Measurements from ENCODE around the gene SMTN. TPM values are rescaled to one million over a fixed set of nuclear protein-coding genes. Genes with fewer than 3 reads are reported as not detected.

Gene SMTN
- total RNA-seq, 2 experiments from 2014 or later: 17.6 to 18.2 TPM

- ChIA-PET CTCF (interaction anchor here (1.7 kb wide), 1 partner anchor 14 kb away, joined by 4 read pairs; no protein-coding TSS in a partner anchor), POLR2A (no interaction called here)
Observed at GRCh38 chr22:31099386-31099785, 18.3 kb downstream of the SMTN start.

- CTCF ChIA-PET: interaction anchor here (1.7 kb wide), 1 partner anchor 15 kb away, joined by 4 read pairs; no protein-coding TSS in a partner anchor
- POLR2A ChIA-PET: no interaction called here
Observed at GRCh38 chr22:31099841-31100761, 19.0 kb downstream of the SMTN start.

- POLR2A ChIA-PET: no interaction called here
Observed at GRCh38 chr22:31100762-31101525, 19.8 kb downstream of the SMTN start.

DNA sequence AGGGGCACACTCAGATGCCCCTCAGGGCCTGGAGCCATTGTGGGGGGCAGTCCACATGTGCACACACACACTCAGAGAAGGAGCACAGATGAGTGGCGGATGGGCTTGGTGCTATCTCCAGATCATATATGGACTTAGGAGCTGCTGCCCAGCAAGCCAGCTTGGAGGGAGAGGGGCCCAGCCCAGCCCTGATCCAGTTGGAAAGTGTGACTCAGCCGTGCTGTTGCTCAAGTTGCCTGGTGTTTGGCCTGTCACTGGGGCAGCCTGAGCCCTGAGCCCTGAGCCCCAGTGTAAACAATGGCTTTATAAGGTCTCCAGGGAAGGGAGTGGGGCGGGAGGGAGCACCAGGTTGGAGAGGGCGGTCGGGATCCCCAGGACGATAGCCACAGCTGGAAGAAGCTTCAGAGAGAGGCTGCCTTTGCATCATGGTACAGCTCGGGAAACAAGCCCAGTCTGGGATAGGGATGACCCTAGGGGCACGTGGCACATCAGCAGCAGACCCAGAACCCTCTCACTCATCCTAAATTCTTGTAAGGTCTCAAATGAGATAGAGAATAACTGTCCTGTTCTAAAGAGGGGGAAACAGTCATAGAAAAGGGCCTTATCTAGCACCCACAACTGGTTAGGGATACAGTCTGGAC lies 21.4 kb downstream of the SMTN start:
- CTCF ChIA-PET: interaction anchor here (0.9 to 1.3 kb wide), 2 partner anchors 18 to 22 kb away, joined by 3 to 4 read pairs; partner anchors contain the start of gene SMTN
- POLR2A ChIA-PET: no interaction called here

More at GRCh38 chr22:31100762-31101525, 19.8 kb downstream of the SMTN start:
- CTCF ChIA-PET: no interaction called here

DNA sequence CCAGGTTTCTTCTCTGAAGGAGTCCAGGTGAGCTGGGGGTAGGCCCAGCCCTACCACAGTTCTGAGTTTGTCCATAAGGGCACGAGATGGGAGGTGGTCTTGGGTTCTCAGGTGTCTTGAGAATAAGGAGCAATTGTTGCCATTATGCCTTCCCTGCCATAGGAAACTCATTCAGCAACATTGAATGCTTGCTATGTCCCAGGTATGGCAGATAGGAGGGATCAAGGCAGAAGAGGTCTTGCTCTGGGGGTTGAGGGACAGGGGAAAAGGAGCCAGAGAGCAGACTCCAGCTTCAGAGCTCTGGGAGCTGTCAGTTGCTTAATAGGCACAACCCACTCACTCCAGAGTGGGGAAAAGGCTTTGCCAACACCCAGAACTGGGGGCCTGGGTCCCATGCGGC lies 22.0 kb downstream of the SMTN start:
- ChIA-PET POLR2A (no interaction called here), CTCF (interaction anchor here (1.3 kb wide), 1 partner anchor 22 kb away, joined by 4 read pairs; the partner anchor contains the start of gene SMTN)

- POLR2A ChIA-PET: interaction anchor here (1.4 kb wide), 1 partner anchor 19 kb away, joined by 3 read pairs; no protein-coding TSS in a partner anchor
- CTCF ChIA-PET: interaction anchor here (1.3 to 1.4 kb wide), 3 partner anchors 15 to 45 kb away, joined by 3 read pairs; no protein-coding TSS in a partner anchor
Observed at GRCh38 chr22:31103899-31104694, 23.0 kb downstream of the SMTN start.

GRCh38 chr22:31104869-31105268 lies 23.8 kb downstream of the SMTN start:
- ChIA-PET CTCF (interaction anchor here (1.3 to 1.4 kb wide), 3 partner anchors 15 to 44 kb away, joined by 3 read pairs; no protein-coding TSS in a partner anchor), POLR2A (interaction anchor here (1.4 kb wide), 1 partner anchor 20 kb away, joined by 3 read pairs; no protein-coding TSS in a partner anchor)

GRCh38 chr22:31105282-31105929 lies 24.3 kb downstream of the SMTN start:
- CTCF ChIA-PET: interaction anchor here (1.0 to 1.4 kb wide), 5 partner anchors 16 to 106 kb away, joined by 3 to 4 read pairs (median 3); partner anchors contain the start of gene LIMK2
- POLR2A ChIA-PET: interaction anchor here (1.4 kb wide), 1 partner anchor 20 kb away, joined by 3 read pairs; no protein-coding TSS in a partner anchor

DNA sequence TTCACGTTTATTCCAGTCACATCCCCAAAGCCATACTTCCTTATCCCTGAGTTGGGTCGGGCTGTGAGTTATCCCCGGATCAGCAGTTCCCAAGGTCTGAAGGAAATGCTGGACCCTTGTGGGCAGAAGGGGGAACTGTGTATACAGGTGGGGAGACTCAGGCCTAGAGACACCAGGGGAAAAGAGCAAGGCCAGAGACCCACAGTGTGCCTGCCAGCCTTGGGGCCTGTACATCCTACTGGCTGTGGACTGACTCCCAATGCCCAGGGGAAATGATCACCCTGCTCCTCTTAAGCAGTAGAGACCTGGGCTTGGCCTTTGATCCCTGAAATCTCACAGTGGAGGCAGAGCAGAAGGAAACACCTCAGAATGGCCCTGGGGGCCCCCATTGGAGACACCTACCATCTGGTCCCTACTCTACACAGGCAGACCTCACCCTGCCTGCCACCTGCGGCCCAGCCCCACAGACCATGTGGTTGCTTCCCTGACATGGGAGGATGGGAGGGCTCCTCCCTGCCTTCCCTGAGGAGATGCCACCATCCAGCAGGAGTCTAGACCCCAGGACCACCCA lies 25.0 kb downstream of the SMTN start:
- ChIA-PET CTCF (interaction anchor here (1.0 to 1.4 kb wide), 2 partner anchors 21 to 106 kb away, joined by 4 read pairs; partner anchors contain the start of gene LIMK2), POLR2A (no interaction called here)

DNA sequence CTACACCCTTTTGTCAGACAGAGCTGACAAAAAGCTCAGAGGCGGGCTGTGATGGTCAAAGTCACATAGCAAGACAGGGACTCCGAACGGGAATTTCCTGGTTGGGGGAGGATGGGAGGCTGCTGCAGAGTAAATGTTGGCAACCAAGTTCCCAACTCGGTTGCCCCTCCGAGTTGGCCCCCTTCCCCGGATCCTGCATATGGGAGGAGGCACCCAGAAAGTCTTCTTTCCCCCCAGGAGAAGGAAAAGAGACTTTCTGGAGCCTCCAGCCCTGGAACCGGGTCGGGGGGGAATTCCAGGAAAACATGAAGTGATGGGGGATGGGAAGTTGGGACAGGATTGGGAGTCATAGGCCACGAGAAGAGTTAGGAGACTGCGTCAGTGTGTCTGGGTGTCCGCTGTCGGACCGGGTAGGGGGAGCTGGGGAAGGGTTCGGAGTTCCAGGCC lies 25.6 kb downstream of the SMTN start:
- POLR2A ChIA-PET: interaction anchor here (0.6 to 1.5 kb wide), 4 partner anchors 21 to 137 kb away, joined by 3 to 8 read pairs (median 4); no protein-coding TSS in a partner anchor
- CTCF ChIA-PET: interaction anchor here (0.8 to 1.5 kb wide), 5 partner anchors 17 to 147 kb away, joined by 3 to 11 read pairs (median 4); partner anchors contain the start of gene LIMK2

DNA sequence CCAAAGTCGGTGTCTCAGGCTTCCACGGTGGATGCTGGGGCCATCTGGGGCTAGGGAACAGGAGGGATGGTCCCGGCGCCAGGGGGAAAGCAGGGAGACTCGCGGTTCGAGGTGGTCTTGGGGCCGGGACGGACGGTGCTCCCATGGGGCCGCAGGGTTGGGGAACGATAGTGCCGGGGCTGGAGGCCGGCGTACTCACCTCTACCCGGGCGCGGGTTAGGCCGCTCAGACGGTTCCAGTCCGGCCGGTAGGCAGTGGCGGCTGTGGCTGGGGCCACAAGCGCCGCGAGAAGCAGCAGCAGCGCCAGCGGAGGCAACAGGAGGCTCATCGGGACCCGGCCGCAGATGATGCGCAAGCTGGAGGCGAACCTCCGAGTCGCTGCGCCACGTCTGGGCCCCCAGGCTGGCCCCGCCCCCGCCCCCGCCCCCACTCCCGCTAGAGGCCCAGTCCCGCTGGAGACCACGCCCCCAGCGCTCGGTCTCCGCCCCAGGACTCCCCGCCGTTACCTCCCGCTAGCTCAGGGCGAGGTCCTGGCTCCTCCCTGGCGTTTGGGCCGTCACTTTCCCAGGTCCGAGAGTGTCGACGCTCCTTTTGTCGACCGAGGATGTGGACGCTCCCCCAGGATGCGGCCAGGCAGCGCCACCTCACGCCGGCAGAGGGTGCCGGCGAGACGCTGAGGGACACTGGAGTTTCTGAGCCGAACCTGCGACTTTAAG lies 26.2 kb downstream of the SMTN start, which contains the start of gene SELENOM:
TSS of gene SELENOM (minus strand) at position 391 of the 716 bp plus-strand sequence. CDS start at position 328, 63 bp downstream.
- CTCF ChIA-PET: interaction anchor here (0.8 to 1.7 kb wide), 8 partner anchors 17 to 146 kb away, joined by 3 to 11 read pairs (median 4); no protein-coding TSS in a partner anchor
- POLR2A ChIA-PET: interaction anchor here (0.6 to 1.5 kb wide), 7 partner anchors 22 to 138 kb away, joined by 3 to 8 read pairs (median 3); partner anchors contain the start of gene LIMK2

DNA sequence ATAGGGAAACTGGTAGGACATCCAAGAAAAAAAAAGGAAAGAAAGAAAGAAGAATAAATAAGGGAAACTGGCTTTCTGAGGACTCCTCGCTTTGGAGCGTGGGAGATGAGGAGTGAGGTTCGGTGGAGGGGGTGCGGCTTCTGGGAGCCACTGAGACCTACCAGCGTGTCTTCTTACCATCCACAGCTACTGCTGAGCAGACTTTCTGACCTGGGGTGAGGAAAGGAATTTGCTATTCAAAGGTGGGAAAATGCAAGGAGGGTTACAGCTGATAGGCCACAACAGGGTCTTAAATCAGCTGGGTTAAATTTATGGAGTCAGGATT lies 26.7 kb downstream of the SMTN start:
- ChIA-PET POLR2A (interaction anchor here (0.7 to 1.5 kb wide), 5 partner anchors 23 to 138 kb away, joined by 3 to 8 read pairs (median 5); partner anchors contain the start of gene LIMK2), CTCF (interaction anchor here (0.6 to 1.7 kb wide), 8 partner anchors 16 to 130 kb away, joined by 3 to 11 read pairs (median 4); no protein-coding TSS in a partner anchor)

GRCh38 chr22:31112547-31113091 lies 31.5 kb downstream of the SMTN start:
- ChIA-PET POLR2A (interaction anchor here (0.7 kb wide), 1 partner anchor 633 kb away, joined by 3 read pairs; no protein-coding TSS in a partner anchor), CTCF (interaction anchor here (1.0 to 1.2 kb wide), 2 partner anchors 27 to 274 kb away, joined by 3 read pairs; no protein-coding TSS in a partner anchor)

DNA sequence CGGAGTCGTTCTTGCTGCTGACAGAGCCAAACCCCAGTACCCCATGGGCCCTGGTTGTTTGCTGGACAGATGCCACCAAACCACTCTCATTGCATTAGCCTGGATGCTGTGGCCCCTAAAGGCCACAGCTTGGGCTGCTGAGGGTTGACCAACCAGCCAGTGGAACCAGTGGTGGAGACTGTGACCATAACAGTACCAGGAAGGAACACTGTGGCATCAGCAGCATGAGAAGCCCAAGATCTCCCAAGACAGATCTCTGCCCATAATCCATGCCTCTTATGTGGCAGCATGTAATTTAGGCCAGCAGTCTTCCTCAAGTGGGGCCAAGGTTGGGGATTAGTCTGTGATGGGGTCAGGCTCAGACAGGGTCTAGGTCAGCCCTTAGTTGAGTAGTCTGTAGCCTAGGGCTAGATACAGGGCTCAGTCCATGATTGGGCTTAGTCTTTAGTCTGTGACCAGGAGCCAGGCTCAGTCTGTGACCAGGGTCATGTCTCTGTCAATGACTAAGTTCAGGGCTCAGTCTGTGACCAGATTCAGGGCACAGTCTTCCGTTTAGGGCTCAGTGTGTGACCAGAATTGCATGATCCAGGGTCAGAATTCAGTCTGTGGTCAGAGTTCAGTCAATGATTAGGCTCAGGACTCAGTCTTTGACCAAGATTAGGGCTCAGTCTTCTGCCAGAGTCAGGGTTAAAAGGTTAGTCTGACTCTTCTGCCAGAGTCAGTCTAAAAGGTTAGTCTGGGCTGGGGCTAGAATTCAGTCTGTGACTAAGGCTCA lies 37.1 kb downstream of the SMTN start:
- CTCF ChIA-PET: interaction anchor here (0.9 kb wide), 1 partner anchor 33 kb away, joined by 4 read pairs; no protein-coding TSS in a partner anchor
- POLR2A ChIA-PET: no interaction called here
